ENCODE results near the gene DCAF5. TPM values are rescaled to one million over a fixed set of nuclear protein-coding genes. Genes with fewer than 3 reads are reported as not detected.

Gene DCAF5
- total RNA-seq, 4 donors from 2014 or later: 37.4 to 67.1 (median 46.4) TPM

DNA sequence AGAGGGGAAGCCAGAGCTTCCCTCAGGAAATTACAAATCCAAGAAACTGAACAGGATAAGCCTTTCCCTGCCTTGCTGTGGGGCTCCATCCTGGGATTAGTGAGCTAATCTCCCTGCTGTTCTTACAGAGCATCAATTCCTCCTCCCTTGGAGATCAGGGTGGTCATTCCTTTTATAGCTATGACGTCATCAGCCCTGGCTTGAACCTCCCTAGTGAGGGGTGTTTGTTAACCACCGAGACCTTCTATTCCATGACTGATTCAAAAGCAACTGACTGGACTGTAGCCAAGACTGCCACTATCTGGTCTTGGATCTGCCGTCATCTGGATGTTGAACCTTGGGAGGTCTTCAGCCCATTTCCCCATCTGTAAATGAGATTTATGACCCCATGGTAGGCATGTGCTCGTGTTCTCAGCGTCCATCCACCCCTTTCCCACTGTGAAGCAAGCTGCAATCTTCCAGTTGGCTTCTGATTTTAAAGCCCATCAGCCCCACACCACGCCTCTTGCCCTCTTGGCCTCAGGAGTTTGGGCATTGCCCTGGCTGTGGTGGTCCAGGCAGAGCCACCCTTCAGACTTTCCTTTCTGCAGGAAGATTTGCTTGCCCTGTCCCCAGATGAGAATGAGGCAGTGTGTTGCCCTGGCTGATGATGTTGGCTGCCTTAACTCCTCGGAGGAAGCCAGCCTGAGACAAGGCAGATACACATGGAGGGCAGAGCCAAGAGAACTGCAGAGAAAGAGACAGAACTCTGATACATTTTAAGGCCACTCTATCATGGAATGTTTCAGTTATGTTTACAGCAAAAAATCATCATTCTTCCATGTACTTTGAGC lies 114.2 kb downstream of the DCAF5 start:
- no peaks in the 10 kb centered on the region for H3K27me3 ChIP-seq
- H3K36me3 ChIP-seq: no peaks in the 10 kb centered on the region
- H3K27ac ChIP-seq (replicated peaks in 1 of 4): peak overlapping the region; percentile 12 to 47 (median 29)
- intact Hi-C loops (cut with DNase I): no loop called here
- no peaks in the 10 kb centered on the region for H3K9me3 ChIP-seq
- no peak for DNase-seq (ENCODE audit: extremely low spot score)
- no peak overlapping the region for H3K4me3 ChIP-seq
- peaks cover 27 to 39% (median 35%) of the 10 kb centered on the region in 4 donors for H3K4me1 ChIP-seq
- TF ChIP-seq, protein P1, sequence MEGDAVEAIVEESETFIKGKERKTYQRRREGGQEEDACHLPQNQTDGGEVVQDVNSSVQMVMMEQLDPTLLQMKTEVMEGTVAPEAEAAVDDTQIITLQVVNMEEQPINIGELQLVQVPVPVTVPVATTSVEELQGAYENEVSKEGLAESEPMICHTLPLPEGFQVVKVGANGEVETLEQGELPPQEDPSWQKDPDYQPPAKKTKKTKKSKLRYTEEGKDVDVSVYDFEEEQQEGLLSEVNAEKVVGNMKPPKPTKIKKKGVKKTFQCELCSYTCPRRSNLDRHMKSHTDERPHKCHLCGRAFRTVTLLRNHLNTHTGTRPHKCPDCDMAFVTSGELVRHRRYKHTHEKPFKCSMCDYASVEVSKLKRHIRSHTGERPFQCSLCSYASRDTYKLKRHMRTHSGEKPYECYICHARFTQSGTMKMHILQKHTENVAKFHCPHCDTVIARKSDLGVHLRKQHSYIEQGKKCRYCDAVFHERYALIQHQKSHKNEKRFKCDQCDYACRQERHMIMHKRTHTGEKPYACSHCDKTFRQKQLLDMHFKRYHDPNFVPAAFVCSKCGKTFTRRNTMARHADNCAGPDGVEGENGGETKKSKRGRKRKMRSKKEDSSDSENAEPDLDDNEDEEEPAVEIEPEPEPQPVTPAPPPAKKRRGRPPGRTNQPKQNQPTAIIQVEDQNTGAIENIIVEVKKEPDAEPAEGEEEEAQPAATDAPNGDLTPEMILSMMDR (IDR thresholded peaks at IDR 0.05): no peak
- TF ChIP-seq POLR2A (IDR thresholded peaks at IDR 0.05; ENCODE audit: low read depth): no peak
- no peak for TF ChIP-seq EP300 (IDR thresholded peaks at IDR 0.05)
- no peak for TF ChIP-seq POLR2AphosphoS5 (IDR thresholded peaks at IDR 0.05)
- 54% methylated on average over 7 of the region's 7 CpGs for WGBS

DNA sequence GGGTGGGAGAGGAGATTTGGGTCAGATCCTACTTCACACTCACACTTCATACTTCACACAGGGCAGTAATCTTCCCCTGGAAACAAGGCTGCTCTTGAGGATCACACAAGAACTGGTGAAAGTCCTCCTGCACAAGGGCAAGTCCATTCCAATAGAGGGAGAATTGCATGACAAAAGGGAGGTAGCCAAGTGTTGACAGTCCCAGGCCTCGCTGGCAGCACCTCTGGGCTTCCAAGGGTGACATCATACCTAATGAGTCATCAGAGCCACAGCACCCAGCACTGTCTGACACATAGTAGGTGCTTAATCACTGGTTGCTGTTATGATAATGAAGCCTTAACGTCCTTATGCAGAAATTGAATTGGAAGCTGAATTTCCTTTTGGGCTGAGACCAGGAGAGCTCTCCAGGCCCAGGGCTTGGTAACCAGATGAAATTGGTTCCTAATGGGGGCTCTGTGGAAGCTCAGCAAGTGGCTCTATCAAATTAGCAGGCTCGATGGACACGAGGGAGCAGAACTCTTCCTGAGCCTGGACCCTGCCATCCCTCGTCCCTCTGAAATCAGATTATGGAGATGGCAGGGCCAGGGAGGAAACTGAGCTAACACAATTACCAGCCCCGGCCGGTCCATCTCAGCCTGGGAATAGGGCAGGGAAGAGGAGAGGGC lies 115.0 kb downstream of the DCAF5 start:
- peak overlapping the region in 3 of 4 donors; percentile 12 to 20 (median 14) for H3K27ac ChIP-seq (replicated peaks in 1 of 4)
- TF ChIP-seq POLR2AphosphoS5 (IDR thresholded peaks at IDR 0.05): no peak
- TF ChIP-seq POLR2A (IDR thresholded peaks at IDR 0.05; ENCODE audit: low read depth): no peak
- TF ChIP-seq EP300 (IDR thresholded peaks at IDR 0.05): no peak
- TF ChIP-seq, protein P1 (IDR thresholded peaks at IDR 0.05): no peak
- no peaks in the 10 kb centered on the region for H3K36me3 ChIP-seq
- DNase-seq (ENCODE audit: extremely low spot score): no peak
- WGBS: 63% methylated on average over 6 of the region's 7 CpGs
- no peaks in the 10 kb centered on the region for H3K27me3 ChIP-seq
- intact Hi-C loops (cut with DNase I): no loop called here
- H3K4me1 ChIP-seq: peaks cover 20 to 31% (median 27%) of the 10 kb centered on the region in 4 donors
- H3K9me3 ChIP-seq: no peaks in the 10 kb centered on the region
- no peak overlapping the region for H3K4me3 ChIP-seq

DNA sequence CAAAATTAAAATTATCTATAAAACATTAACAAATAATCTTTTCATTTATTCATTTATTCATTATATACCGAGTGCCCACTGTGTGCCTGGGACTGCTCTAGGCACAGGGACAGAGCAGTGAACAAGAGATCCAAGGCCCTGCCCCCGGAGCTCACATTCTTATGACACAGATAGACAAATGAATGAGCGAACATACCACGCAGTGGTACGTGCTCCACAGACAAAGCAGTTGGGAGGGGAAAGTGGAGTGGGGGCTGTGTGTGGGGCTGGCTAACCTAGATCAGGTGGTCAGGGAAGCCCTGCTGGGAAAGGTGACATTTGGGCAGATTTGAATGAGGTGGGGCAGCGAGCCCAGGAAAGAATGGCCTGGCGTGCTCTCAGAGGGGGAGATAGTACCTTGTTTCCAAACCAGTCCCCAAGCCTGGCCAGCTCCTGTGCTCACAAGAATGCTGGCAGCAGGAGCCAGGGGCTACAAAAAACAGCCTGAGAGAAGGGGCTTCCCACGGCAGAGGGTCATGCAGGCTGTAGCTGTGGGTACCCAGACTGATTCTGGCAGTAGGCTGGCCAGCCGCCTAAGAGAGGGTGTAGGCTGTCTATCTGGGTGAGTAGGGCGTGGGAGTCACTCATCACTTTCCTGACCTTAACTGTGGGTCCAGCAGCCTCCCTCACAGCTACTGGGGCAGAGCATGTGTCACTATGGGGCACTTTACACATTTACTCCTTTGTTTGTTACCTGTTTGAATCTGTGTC lies 116.0 kb downstream of the DCAF5 start:
- no peak overlapping the region for H3K27ac ChIP-seq (replicated peaks in 1 of 4)

DNA sequence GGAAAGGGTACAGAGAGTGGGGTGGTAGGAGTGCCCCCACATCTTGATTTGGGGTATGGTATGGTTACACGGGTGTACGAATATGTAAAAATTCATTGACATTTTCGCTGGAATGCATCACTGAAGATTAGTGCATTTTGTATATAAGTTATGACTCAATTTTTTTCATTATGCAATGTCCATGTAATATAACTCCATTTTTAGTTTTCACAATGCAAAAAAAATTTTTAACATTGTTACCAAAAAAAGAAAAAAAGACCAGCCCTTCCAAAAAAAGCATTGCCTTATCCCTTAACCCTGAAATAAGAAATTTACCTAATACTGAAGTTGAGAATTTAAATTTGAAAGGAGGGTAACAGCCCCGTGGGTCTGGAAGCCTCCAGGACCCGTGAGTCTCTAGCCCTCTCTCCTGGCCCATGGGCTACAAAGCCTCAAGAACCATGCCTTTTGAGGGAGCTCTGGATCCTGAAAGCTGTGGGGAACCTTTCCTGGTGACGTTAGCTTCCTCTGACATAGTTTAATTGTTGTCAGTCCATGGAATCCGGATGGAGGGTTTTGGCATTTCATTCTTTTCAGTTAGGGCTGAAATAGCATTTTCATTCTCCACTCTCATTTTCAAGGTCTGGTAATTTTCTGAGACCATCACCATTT lies 118.2 kb downstream of the DCAF5 start:
- intact Hi-C loops (cut with DNase I): no loop called here
- DNase-seq (ENCODE audit: extremely low spot score): no peak
- H3K9me3 ChIP-seq: no peaks in the 10 kb centered on the region
- TF ChIP-seq, protein P1 (IDR thresholded peaks at IDR 0.05): no peak
- TF ChIP-seq EP300 (IDR thresholded peaks at IDR 0.05) (no peak), POLR2A (IDR thresholded peaks at IDR 0.05; ENCODE audit: low read depth) (no peak), POLR2AphosphoS5 (IDR thresholded peaks at IDR 0.05) (no peak)
- H3K27ac ChIP-seq (replicated peaks in 1 of 4): no peak overlapping the region
- 65% methylated on average over 7 of the region's 7 CpGs for WGBS
- H3K36me3 ChIP-seq: no peaks in the 10 kb centered on the region
- H3K4me3 ChIP-seq: no peak overlapping the region
- no peaks in the 10 kb centered on the region for H3K27me3 ChIP-seq
- H3K4me1 ChIP-seq: peaks cover 14 to 20% (median 18%) of the 10 kb centered on the region in 4 donors

More for the DNA sequence above, 116.0 kb downstream of the DCAF5 start:
- intact Hi-C loops (cut with DNase I): no loop called here
- Histone ChIP-seq H3K36me3 (no peaks in the 10 kb centered on the region), H3K4me3 (no peak overlapping the region), H3K9me3 (no peaks in the 10 kb centered on the region), H3K4me1 (peaks cover 14 to 21% (median 19%) of the 10 kb centered on the region in 4 donors), H3K27me3 (no peaks in the 10 kb centered on the region)
- TF ChIP-seq, protein P1 (IDR thresholded peaks at IDR 0.05): no peak
- no peak for TF ChIP-seq POLR2AphosphoS5 (IDR thresholded peaks at IDR 0.05)
- no peak for TF ChIP-seq EP300 (IDR thresholded peaks at IDR 0.05)
- TF ChIP-seq POLR2A (IDR thresholded peaks at IDR 0.05; ENCODE audit: low read depth): no peak
- DNase-seq (ENCODE audit: extremely low spot score): no peak
- WGBS: 87% methylated on average over 9 of the region's 10 CpGs

Measured in esophagus muscularis mucosa (tissue), 4 donors.